HFF-Myc (cell line): ENCODE measurements around the gene ANK2.

Experiments
- DNase-seq: peaks from one replicate; pipeline ENCODE4 v3.0.0-alpha.2; 2011; ENCODE audit warnings: low read depth; ENCODE audit errors: extremely low read depth
- H3K4me3 ChIP-seq: replicated peaks from 2 replicates; pipeline ENCODE4 v1.5.1; 2011; ENCODE audit warnings: low read depth, mild to moderate bottlenecking, control low read depth, low read length
- CTCF ChIP-seq: IDR thresholded peaks from 2 replicates; pipeline ENCODE4 v1.5.1; 2012; ENCODE audit warnings: mild to moderate bottlenecking, low read depth, low read length, control low read depth; ENCODE audit errors: missing control alignments

The ANK2 gene

GRCh38 chr4:113419631-113420030 is 370.2 kb downstream of the ANK2 start:
- TF ChIP-seq CTCF, result no peak
- no peak overlapping the region for H3K4me3 ChIP-seq
- no peak for DNase-seq

GRCh38 chr4:113420938-113421337 is 371.5 kb downstream of the ANK2 start:
- H3K4me3 ChIP-seq, result no peak overlapping the region
- no peak for TF ChIP-seq CTCF
- no peak for DNase-seq

GRCh38 chr4:113423631-113424030 is 374.2 kb downstream of the ANK2 start:
- no peak for DNase-seq
- no peak for TF ChIP-seq CTCF

GRCh38 chr4:113433116-113433515 is 383.7 kb downstream of the ANK2 start:
- TF ChIP-seq CTCF, result no peak
- H3K4me3 ChIP-seq, result no peak overlapping the region
- no peak for DNase-seq

More at GRCh38 chr4:113423631-113424030, 374.2 kb downstream of the ANK2 start:
- no peak overlapping the region for H3K4me3 ChIP-seq
